Tibial artery (tissue), 4 donors: ENCODE data around the gene ACAT2.
"Not testable (repeated sequence)": the region's sequence is repeated elsewhere in the genome, so short reads cannot be mapped to it uniquely, and the experiment has no call there.

Experiments
- DNase-seq, 2 donors: peaks; one replicate each; pipeline ENCODE4 v3.0.0-alpha.2; 2019
- H3K27ac ChIP-seq, 2 donors: fragments of 200-600 bp; sonication (generic) in 1 of 2; 1 replicate in 1 of 2; 2 replicates in 1 of 2; pipeline ENCODE4 v1.5.1; 2018 to 2019; ENCODE audit warnings: mild to moderate bottlenecking in 1 of 2
- H3K27me3 ChIP-seq, 2 donors: fragments of 200-600 bp; sonication (generic) in 1 of 2; one replicate each; pipeline versions ENCODE4 v1.5.1 to v1.6.0; 2016 to 2019
- H3K36me3 ChIP-seq, 3 donors: fragments of 200-600 bp; sonication (generic) in 2 of 3; one replicate each; pipeline ENCODE4 v1.5.1; 2016 to 2019; ENCODE audit warnings: mild to moderate bottlenecking in 2 of 3
- H3K4me1 ChIP-seq, 4 donors: fragments of 200-600 bp; sonication (generic) in 2 of 4; 1 replicate in 3 of 4; 2 replicates in 1 of 4; pipeline ENCODE4 v1.5.1; 2016 to 2019
- H3K4me3 ChIP-seq, 2 donors: fragments of 200-600 bp; sonication (generic) in 1 of 2; 1 replicate in 1 of 2; 2 replicates in 1 of 2; pipeline ENCODE4 v1.5.1; 2018 to 2019; ENCODE audit warnings: mild to moderate bottlenecking in 2 of 2
- H3K9me3 ChIP-seq, 3 donors: fragments of 200-600 bp; sonication (generic) in 1 of 3; one replicate each; pipeline ENCODE4 v1.5.1; 2016 to 2019
- intact Hi-C: fragments of 100-400 bp; cut with DNase I; formaldehyde crosslinking; loops from one replicate; pipeline ENCODE4 v1.15.0; 2023; ENCODE audit warnings: low total_unique reads
- TF ChIP-seq, protein P1 (sequence below), 2 experiments: fragments of 200-600 bp in 1 of 2; fragments of 450-650 bp in 1 of 2; IDR thresholded peaks; one replicate each; pipeline ENCODE4 v1.5.1; 2017 to 2019; ENCODE audit warnings: antibody characterized with exemption in 2 of 2, mild to moderate bottlenecking in 1 of 2, moderate library complexity in 1 of 2

The ACAT2 gene

DNA sequence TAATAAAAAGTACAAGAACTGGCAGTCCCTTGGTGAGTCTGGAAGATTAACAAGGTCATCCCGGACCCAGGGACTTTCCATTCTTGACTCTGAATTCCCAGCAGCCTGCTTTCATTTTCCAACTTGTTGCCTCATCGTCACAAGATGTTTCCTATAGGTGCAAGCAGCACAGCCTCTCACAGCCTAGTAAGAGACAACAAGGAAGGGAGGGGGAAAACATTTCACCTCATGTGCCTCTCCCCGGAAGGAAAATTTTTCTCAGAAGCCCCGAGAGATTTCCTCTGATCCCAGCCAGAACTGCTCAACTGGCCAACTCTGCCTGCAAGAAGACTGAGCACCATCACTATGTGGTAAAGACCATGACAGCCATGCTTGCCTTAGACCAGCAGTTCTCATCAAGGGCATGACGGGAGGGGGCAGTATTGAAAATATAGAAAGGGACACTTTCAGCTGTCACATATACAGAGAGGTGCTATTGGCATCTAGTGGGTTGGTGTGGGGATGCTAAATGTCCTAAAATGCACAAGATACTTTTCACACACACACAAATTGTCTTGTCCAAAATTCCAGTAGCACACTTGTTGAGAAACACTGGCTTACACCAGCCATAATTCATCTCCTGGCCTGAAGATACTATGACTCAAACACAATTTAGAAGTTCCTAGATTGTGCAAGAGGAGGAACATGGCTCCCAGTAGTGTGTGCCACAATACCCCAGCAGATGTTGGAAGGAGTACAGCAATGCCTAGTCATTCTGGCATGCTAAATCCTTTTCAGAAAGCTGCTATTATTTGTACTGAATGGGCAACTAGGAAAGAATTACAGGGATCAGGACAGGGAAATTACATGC lies 45.4 kb upstream of the ACAT2 start:
- intact Hi-C loops, result no loop called here
- H3K4me1 ChIP-seq, result peaks cover 0 to 38% (median 29%) of the 10 kb centered on the region in 4 donors

DNA sequence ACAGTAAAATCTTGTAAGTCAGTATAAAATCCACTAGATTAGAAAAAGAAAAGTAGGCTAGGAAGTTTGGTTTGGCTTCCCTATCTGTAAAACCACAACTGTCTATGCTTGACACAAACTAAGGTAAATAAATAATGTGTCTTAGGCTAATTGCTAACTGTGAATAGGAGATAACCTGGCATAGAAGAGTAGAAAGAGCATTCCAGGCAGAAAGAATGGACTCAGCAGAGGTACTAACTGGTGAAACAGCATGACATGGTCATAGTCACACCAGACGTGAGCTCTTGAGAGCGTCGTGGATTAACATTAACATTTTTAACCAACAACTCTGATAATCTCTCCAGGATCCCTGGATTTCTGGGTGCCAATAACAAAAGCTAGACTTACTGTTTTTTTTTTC lies 43.2 kb upstream of the ACAT2 start:
- H3K27ac ChIP-seq, result peak overlapping the region in 1 of 2 donors; percentile 14
- intact Hi-C loops, result no loop called here
- no peaks in the 10 kb centered on the region for H3K9me3 ChIP-seq
- TF ChIP-seq, protein P1, sequence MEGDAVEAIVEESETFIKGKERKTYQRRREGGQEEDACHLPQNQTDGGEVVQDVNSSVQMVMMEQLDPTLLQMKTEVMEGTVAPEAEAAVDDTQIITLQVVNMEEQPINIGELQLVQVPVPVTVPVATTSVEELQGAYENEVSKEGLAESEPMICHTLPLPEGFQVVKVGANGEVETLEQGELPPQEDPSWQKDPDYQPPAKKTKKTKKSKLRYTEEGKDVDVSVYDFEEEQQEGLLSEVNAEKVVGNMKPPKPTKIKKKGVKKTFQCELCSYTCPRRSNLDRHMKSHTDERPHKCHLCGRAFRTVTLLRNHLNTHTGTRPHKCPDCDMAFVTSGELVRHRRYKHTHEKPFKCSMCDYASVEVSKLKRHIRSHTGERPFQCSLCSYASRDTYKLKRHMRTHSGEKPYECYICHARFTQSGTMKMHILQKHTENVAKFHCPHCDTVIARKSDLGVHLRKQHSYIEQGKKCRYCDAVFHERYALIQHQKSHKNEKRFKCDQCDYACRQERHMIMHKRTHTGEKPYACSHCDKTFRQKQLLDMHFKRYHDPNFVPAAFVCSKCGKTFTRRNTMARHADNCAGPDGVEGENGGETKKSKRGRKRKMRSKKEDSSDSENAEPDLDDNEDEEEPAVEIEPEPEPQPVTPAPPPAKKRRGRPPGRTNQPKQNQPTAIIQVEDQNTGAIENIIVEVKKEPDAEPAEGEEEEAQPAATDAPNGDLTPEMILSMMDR (IDR thresholded peaks at IDR 0.05), result no peak
- no peak for DNase-seq
- H3K4me1 ChIP-seq, result peaks cover 0 to 38% (median 29%) of the 10 kb centered on the region in 4 donors
- no peaks in the 10 kb centered on the region for H3K36me3 ChIP-seq
- no peaks in the 10 kb centered on the region for H3K27me3 ChIP-seq
- no peak overlapping the region for H3K4me3 ChIP-seq

More for the DNA sequence above, 45.4 kb upstream of the ACAT2 start:
- TF ChIP-seq, protein P1 (IDR thresholded peaks at IDR 0.05), result no peak
- Histone ChIP-seq H3K36me3 (no peaks in the 10 kb centered on the region), H3K27ac (peak overlapping the region; percentile 75 to 81), H3K27me3 (no peaks in the 10 kb centered on the region), H3K4me3 (peak overlapping the region in 1 of 2 donors; percentile 18), H3K9me3 (no peaks in the 10 kb centered on the region)
- peak; percentile 74 to 84 for DNase-seq

DNA sequence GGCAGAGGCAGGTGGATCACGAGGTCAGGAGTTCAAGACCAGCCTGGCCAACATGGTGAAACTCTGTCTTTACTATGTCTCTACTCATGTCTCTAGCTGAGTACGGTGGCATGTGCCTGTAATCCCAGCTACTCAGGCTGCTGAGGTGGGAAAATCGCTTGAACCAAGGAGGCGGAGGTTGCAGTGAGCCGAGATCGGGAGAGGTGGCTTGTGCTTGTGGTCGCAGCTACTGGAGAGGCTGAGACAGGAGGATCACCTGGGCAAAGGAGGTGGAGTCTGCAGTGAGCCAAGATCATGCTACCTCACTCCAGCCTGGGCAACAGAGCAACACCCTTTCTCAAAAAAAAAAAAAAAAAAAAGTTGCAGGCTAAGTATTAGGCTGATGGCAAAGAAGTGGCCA lies 42.6 kb upstream of the ACAT2 start:
- TF ChIP-seq, protein P1 (IDR thresholded peaks at IDR 0.05), result no peak
- peak overlapping the region in 1 of 2 donors; percentile 14 for H3K27ac ChIP-seq
- intact Hi-C loops, result no loop called here

DNA sequence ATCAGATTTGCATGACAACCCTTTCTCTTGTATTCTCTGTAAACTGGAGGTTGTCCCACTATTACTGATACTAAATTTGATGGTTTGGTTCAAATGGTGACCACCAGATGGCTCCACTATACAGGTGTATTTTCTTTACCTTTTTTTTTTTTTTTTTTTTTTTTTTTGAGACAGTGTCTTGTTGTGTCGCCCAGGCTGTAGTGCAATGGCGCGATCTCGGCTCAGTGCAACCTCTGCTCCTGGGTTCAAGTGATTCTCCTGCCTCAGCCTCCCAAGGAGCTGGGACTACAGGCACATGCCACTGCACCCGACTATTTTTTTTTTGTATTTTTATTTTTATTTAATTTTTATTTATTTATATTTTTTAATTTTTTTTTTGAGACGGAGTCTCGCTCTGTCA lies 41.1 kb upstream of the ACAT2 start:
- intact Hi-C loops, result no loop called here
- H3K4me3 ChIP-seq, result no peak overlapping the region
- no peak for DNase-seq
- no peaks in the 10 kb centered on the region for H3K9me3 ChIP-seq
- H3K27ac ChIP-seq, result no peak overlapping the region
- H3K27me3 ChIP-seq, result no peaks in the 10 kb centered on the region
- H3K4me1 ChIP-seq, result peaks cover 0 to 25% (median 19%) of the 10 kb centered on the region in 4 donors
- H3K36me3 ChIP-seq, result no peaks in the 10 kb centered on the region
- TF ChIP-seq, protein P1 (IDR thresholded peaks at IDR 0.05), result peak in 1 of 2 experiments; percentile 8

More for the DNA sequence above, 42.6 kb upstream of the ACAT2 start:
- Histone ChIP-seq H3K9me3 (no peaks in the 10 kb centered on the region), H3K4me1 (peaks cover 0 to 38% (median 28%) of the 10 kb centered on the region in 4 donors), H3K4me3 (no peak overlapping the region), H3K27me3 (no peaks in the 10 kb centered on the region), H3K36me3 (no peaks in the 10 kb centered on the region)
- no peak for DNase-seq

DNA sequence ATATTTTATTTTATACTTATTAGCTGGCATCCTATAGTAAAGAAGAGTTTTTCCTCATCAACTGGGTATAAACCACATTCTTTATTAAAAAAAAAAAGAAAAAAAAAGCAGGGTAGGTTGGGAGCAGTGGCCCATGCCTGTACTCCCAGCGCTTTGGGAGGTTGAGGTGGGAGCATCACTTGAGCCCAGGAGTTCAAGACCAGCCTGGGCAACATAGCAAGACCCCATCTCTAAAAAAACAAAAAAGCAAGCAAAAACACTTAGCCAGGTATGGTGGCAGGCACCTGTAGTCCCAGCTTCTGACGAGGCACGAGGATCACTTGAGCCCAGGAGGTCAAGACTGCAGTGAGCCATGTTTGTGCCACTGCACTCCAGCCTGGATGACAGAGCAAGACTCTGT lies 39.9 kb upstream of the ACAT2 start:
- peaks cover 0 to 20% (median 14%) of the 10 kb centered on the region in 4 donors for H3K4me1 ChIP-seq
- H3K27me3 ChIP-seq, DNase-seq, intact Hi-C loops, H3K27ac ChIP-seq, H3K36me3 ChIP-seq, H3K9me3 ChIP-seq, H3K4me3 ChIP-seq: not testable (repeated sequence)

DNA sequence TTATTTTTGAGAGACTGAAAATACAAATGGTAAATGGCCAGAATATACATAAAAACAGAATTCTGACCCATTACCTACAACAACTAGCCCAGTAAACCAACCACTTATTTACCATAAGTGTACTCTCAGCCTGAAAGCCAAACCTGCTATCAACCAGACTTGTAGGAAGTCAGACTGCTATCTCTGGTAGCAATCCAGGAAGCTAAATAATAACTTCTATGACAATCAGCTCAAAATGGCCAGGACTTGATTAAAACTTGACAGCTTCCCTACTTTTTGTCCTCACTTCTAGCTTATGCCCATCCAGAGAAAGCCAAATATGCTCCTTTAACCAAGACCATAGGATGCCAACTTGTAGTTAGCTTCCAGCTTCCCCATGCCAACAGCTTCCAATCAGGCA lies 39.2 kb upstream of the ACAT2 start:
- no peaks in the 10 kb centered on the region for H3K36me3 ChIP-seq
- no peaks in the 10 kb centered on the region for H3K27me3 ChIP-seq
- no peaks in the 10 kb centered on the region for H3K9me3 ChIP-seq
- DNase-seq, result no peak
- H3K4me3 ChIP-seq, result no peak overlapping the region
- intact Hi-C loops, result no loop called here
- peaks cover 0 to 13% (median 9%) of the 10 kb centered on the region in 4 donors for H3K4me1 ChIP-seq
- TF ChIP-seq, protein P1 (IDR thresholded peaks at IDR 0.05), result no peak
- H3K27ac ChIP-seq, result no peak overlapping the region
